ENCODE measurements around the gene QRFP.

QRFP gene

DNA sequence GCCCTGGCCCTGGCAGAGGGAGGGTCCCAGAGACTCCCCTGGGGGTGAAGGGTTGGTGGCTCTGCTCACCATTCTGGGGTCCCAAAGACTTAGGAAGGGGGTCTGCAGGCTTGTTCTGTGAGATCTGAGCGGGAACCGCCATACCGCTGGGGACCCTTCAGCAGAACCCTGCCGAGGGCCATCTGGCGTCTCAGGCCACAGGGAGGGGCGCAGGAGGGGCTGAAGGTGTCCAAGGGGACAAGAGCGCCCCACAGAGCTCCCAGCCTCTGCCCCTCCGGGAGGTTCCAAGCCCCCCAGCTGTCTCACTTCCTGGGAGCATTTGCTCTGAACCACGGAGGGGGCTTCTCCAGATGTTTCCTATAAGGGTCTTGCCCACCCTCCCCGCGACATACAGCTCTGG lies 37.6 kb upstream of the QRFP start:
- in situ Hi-C loops (cut with MboI; ENCODE audit: low sequenced_read_pairs), result no loop called here

DNA sequence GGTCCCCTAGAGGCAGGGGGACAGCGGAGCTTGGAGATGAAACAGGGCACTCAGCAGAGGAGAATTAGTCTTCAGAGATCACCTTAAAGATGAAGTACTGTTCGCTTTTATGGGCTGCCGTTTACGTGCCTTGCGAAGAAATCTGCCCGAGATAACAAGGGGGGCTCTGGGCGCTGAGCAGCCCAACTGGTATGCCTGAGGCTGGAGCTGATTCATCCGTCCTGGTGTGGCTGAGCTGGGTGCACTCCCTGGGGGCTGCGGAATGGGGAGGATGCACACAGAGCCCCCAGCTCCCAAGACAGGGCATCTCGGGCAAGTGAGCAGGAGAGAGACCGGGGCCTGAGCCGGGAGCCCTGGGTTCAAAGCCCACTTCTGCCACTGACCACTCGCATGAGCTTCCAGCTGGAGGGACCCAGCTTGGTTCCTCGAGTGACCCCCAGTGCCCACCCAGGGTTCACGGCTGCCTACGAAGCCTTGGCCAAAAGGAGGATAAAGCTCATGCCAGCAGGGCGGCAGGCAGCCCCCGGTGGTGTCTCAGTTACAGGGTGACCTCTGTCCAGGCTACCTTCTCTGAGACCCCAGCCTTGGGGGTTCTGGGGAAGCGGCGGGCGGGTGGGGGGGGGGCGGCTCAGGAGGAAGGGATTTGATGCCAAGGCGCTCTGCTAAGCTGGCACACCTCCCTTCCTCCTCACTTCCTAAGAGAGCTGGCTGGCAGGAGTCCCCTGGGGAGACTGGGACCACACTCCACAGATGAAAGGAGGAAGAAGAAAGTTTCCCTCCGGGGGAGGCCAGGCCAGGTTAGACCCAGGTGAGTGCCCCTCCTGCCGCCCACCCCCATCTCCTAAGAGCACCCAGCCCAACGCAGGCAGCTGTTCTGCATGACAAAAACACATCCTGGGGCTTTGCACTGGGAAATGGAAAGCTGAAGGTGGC lies 36.8 kb upstream of the QRFP start:
- in situ Hi-C loops (cut with MboI; ENCODE audit: low sequenced_read_pairs), result no loop called here

- in situ Hi-C loops (cut with MboI; ENCODE audit: low sequenced_read_pairs), result no loop called here
Observed at GRCh38 chr9:130932255-130933079, 35.9 kb upstream of the QRFP start.

- in situ Hi-C loops (cut with MboI; ENCODE audit: low sequenced_read_pairs), result no loop called here
Observed at GRCh38 chr9:130931508-130932254, 35.1 kb upstream of the QRFP start.

DNA sequence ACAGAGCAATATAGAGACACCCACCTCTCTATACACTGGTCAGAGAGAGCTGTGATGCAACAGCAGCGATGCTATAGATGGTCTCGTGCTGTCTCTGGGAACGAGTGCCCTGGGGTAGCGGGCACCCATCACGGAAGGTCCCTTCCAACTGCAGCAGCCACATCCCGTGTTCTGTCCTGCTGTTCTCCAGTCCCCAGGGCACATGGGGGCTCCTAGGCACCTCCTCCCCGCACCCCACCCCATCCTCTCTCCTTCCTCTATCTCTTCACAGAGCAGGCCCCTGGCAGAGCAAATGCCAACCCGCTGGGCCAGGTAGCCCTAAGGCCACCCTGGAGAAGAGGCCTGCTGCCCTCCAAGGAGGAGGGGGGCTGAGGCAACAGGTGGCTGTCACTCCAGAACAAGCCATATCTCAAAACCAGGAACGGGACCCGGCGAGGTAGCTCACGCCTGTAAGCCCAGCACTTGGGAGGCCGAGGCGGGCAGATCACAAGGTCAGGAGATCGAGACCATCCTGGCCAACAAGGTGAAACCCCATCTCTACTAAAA lies 34.3 kb upstream of the QRFP start:
- in situ Hi-C loops (cut with MboI; ENCODE audit: low sequenced_read_pairs), result no loop called here

DNA sequence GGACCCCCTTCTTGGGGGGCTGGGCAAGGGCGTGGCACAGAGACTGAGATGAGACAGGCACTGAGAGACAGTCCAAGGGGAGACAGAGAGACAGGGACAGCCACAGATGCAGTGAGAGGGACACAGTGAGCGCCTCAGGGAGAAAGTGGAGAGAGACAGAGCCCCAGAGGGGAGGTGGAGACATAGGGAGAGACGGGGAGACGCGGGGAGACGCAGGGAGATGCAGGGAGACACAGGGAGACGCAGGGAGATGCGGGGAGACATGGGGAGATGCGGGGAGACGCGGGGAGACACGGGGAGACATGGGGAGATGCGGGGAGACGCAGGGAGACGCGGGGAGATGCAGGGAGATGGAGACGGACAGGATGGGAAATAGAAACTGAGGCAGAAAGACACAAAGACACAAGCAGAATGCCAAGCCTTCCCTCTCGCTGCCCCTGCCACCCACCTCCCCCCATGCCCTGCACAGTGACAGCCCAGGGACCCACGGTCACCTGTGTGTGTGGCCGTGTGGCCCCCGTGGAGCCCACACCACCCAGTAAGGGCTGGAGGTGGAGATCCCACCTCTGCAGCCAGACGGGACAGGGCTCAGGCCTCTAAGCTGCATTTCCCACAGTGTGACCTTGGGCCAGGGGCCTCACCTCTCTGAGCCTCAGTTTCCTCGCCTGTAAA lies 33.7 kb upstream of the QRFP start:
- in situ Hi-C loops (cut with MboI; ENCODE audit: low sequenced_read_pairs), result no loop called here

- in situ Hi-C loops (cut with MboI; ENCODE audit: low sequenced_read_pairs), result no loop called here
Observed at GRCh38 chr9:130929571-130930038, 33.0 kb upstream of the QRFP start.

DNA sequence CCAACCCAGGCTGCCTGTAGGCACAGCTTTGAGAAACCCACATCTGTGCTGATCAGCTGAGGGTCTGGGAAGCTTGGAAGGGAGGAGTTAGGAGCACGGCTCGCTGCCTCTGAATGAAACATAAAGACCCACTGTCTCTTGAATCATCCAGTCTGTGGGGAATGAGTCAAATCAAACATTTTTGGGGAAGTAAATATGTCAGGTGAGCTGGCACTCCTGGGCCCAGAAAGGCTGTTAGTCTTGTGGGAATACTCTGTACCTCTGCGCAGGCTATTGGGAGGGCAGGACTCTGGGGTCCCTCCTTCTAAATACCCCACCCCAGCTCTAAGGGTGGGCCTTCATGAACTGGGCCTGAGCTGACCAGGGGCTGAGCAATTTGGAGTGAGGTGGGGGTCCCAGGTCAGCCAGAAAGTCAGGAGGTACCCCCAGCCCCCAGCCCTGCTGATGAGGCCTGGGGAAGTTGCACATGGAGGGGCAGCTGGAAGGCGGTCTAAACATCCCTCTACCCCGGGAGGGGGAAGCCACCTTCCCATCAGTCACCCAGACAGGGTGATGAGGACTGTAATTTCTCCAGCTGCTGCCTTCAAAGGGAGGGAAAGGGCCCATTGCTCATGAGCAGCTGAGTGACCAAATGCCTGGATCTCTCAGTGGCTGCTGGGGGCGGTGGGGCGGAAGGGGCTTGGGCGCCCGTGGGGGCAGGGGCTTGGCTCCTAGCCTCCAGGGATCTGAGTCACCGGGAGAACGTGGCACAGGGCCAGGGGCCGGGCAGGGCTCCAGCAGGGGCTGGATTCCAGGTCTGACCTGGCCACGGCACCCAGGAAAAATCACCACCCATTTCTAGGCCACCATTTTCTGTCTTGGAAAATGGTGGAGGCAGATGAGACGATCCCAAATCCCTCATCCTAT lies 31.6 kb upstream of the QRFP start:
- in situ Hi-C loops (cut with MboI; ENCODE audit: low sequenced_read_pairs), result no loop called here

GRCh38 chr9:130927338-130927737 lies 30.7 kb upstream of the QRFP start:
- in situ Hi-C loops (cut with MboI; ENCODE audit: low sequenced_read_pairs), result no loop called here

DNA sequence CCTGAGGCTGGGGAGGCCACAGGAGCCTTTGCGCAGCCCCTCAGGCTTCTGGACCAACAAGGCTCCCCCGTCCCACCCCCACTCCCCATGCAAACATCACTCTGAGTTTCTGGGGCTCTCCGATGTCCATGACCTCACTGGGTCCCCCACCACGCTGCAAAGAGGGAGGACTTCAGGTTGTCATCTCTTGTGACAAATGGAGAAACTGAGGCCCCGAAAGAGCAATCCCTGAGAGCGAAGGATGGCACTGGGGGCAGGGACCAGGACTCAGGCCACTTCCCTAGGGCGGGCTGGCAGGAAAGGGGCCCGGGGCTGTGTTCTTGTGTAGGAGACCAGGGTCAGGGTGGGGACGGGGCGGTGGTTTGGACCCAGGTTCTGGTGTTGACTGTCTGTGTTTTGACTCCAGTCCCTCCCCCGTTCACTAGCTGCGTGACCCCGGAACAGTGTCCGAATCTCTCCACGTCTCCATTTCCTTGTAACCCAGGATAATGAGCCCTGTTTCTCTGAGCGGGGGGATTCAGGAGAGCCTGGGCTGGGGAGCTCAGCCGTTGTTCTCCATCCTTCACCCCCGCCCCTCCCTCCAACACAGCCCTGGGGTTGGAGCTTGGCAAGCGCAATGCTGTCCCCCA lies 28.6 kb upstream of the QRFP start:
- in situ Hi-C loops (cut with MboI; ENCODE audit: low sequenced_read_pairs), result no loop called here

- in situ Hi-C loops (cut with MboI; ENCODE audit: low sequenced_read_pairs), result loop anchor here (25.0 kb wide), 1 partner anchor 112 kb away; no protein-coding TSS in a partner anchor
Observed at GRCh38 chr9:130924448-130924788, 27.8 kb upstream of the QRFP start.

GRCh38 chr9:130923611-130924447 lies 27.2 kb upstream of the QRFP start:
- in situ Hi-C loops (cut with MboI; ENCODE audit: low sequenced_read_pairs), result loop anchor here (25.0 kb wide), 1 partner anchor 112 kb away; no protein-coding TSS in a partner anchor

- in situ Hi-C loops (cut with MboI; ENCODE audit: low sequenced_read_pairs), result loop anchor here (25.0 kb wide), 1 partner anchor 111 kb away; no protein-coding TSS in a partner anchor
Observed at GRCh38 chr9:130922893-130923610, 26.4 kb upstream of the QRFP start.

DNA sequence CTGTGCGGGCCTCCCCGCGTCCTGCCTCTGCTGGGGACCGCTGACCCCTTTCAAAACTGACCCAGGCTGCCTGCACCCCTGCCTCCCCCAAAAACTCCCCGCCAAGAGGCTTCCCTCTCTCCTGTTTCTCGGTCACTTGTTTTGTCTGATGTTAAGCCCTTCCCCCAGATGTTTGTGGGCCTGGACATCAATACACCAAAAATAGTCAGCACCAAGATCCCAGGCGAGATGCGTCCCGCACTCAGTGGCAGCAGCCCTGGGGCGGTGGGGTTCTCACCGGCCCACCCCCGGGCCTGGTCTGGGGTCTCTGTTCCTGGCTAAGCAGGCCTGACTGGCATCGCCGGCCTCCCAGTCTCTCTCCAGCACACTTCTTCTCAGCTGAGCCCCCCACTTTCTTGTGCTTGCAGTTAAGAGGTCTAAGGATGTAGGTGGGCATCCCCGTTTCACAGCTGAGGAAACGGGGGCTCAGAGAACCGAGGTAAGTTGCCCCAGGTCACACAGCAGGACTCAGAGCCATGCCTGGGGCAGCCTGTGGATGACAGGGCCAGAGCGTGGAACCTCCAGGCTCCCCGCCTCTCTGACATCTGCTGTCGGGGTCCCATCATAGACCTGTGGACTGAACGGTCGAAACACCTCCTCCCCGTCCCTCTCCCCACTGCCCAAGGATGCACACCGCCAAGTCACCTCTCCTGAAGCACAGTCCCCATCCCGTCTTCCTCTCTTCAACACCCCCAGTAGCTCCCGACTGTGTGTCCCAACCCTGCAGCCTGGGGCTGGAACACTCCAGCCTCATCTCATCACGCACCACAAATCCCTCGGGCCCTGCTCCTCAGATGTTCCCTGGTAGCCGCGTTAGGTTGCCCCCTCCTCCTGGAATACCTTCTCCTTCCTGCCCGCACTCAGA lies 25.6 kb upstream of the QRFP start:
- in situ Hi-C loops (cut with MboI; ENCODE audit: low sequenced_read_pairs), result loop anchor here (25.0 kb wide), 1 partner anchor 110 kb away; no protein-coding TSS in a partner anchor

DNA sequence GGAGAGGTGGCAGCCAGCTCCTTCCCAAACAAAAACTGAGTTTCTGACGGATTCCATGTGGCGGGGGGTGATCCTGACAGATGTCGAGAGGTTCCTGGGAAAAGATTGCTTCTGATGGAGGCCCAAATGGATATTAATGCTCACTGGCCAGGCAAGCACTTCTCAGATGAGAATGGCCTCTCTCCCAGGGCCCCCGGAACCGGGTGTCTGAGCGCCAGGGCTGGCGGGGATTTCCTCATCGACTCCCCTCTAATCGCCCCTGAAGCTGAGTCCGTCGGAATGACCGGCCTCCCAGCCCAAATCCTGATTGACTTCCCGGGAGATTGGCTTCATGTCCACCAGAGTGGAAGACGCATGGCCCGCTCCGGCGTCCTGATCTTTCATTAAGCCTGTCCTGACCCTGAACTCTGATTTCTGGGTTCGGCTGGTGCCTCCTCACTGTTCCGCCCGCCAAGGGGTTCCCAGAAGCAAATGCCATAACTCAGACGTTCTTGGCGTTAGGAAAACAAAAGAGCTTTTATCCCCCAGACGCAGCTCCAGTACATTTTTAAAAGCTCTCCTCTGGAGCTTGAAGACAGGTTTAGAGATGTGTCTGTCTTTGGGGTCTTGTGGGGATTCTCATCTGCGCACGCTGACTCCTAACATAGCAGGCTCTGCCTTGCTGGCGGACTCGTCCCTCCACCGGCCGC lies 24.8 kb upstream of the QRFP start:
- in situ Hi-C loops (cut with MboI; ENCODE audit: low sequenced_read_pairs), result loop anchor here (25.0 kb wide), 1 partner anchor 109 kb away; no protein-coding TSS in a partner anchor
